ENCODE data around the gene RAPGEF2.

The RAPGEF2 gene

GRCh38 chr4:159379836-159380235 is 277.0 kb downstream of the RAPGEF2 start:
- no peak for DNase-seq

GRCh38 chr4:159382856-159383561 is 280.1 kb downstream of the RAPGEF2 start:
- no peak for DNase-seq

DNA sequence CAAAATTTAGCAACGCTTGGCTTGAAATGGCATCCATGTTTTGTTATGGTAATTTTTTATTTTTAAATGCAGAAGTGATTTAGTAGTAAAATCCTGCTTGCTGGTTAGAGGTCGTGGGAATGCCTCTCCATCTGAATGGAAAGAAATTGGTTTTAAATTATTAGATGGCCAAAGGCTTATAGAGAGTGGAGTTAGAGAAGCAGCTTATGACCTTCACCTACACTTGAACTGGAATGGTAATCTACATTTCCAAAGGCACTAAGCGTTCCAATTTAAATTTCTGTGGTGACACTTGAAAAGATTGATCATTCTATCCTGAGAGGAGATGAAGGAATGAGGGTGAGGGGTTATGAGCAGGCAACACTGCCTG is 280.7 kb downstream of the RAPGEF2 start:
- no peak for DNase-seq

- DNase-seq = no peak
Observed at GRCh38 chr4:159384017-159384416, 281.1 kb downstream of the RAPGEF2 start.

DNA sequence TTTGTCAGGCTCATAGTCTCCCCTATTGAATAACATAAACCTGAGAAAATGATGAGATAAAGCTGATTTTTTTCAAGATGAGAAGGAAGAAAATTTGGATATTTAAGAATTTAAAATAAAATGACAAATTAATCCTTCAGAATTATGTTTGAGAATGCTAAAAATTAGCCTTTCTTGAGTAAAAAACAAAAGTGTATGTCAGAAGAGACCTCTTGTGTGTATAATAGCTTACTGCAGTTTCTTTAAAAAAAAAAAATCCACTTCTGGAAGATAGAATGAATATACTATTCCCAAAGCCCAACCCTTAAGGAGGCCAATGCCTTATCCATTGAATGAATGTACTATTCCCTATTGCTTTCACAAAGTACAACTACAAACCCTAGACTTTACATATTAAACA is 281.8 kb downstream of the RAPGEF2 start:
- DNase-seq = no peak

DNA sequence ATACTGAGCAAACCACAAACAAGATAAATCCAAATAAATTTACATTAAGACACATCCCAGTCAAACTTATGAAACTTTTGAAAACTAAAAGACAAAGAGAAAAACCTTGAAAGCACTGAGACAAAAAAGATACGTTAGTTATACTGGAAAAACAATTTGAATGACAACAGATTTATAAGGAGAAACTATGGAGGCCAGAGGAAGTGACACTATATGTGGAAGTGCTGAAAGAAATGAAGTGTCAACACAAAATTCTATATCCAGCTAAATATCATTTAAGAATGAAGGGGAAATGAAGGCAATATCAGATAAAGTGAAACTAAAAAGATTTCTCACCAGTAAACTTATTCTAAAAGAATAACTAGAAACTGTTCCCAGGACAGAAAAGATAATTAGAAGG is 283.7 kb downstream of the RAPGEF2 start:
- no peak for DNase-seq

- no peak for DNase-seq
Observed at GRCh38 chr4:159389756-159390155, 286.9 kb downstream of the RAPGEF2 start.

DNA sequence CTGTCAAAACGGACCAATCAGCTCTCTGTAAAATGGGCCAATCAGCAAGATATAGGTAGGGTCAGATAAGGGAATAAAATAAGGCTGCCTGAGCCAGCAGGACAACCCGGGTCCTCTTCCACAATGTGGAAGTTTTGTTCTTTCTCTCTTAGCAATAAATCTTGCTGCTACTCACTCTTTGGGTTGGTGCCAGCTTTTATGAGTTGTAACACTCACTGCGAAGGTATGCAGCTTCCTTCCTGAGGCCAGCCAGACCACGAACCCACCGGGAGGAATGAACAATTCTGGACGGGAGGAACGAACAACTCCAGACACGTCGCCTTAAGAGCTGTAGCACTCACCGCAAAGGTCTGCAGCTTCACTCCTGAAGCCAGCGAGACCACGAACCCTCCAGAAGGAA is 287.8 kb downstream of the RAPGEF2 start:
- no peak for DNase-seq

GRCh38 chr4:159395693-159396092 is 292.8 kb downstream of the RAPGEF2 start:
- DNase-seq = no peak

- no peak for DNase-seq
Observed at GRCh38 chr4:159396151-159396550, 293.3 kb downstream of the RAPGEF2 start.

DNA sequence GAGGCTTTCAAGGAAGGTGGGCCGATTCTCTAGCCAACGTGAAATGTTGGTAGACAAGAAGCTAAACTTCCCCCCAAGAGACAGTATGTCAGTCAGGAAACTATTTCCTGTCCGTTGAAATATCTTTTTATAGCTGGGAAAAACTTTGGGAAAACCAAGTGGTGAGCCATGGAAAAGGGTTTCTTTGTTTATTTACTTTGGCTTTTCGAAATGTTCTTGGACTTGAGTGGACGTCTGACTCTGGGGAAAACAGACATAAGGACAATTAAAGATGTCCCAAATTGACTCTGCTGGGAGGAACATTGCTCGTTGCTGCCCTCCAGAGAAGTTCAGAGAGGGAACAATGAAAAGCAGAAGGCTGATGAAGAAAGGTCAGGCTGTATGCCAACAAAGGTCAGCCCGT is 295.4 kb downstream of the RAPGEF2 start:
- no peak for DNase-seq

GRCh38 chr4:159400558-159401225 is 297.8 kb downstream of the RAPGEF2 start:
- DNase-seq = no peak

DNA sequence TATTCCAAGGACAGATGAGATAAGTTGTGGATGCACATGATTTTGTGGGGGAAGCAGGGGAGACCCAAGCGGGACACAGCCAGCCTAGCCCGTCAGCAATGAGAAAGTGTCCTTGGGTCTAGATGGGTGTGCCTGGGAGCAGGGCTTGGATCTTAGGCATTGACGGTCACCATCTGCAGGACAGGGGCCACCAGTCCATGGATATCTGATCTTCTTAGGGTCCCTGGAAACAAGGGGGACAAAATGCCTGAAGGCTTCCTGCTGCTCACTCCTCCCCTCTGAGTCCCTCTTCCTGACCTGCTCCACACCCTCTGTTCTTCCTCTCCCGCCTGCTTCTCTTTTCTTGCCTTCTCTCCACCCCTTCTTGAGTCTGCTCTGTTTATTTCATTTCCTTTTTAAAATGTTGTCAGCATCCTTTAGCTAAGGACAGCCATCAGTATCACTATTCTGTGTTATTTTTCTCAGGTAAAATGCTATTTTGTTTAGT is 298.4 kb downstream of the RAPGEF2 start:
- DNase-seq = no peak

GRCh38 chr4:159401791-159402380 is 299.0 kb downstream of the RAPGEF2 start:
- no peak for DNase-seq
